NCI-H510A (cell line): Measurements from ENCODE around the gene MOB1A.
"Not testable (repeated sequence)": the region's sequence is repeated elsewhere in the genome, so short reads cannot be mapped to it uniquely, and the experiment has no call there.

Source experiments
- DNase-seq: peaks from one replicate; lab custom pipeline; 2025; lab: John Stamatoyannopoulos, UW

Gene MOB1A

GRCh38 chr2:74198461-74199274 is 20.0 kb upstream of the MOB1A start, which contains the start of gene MTHFD2:
MTHFD2 (plus strand) TSS chr2:74198615; CDS start chr2:74198642, 27 bp downstream.
- DNase-seq, result peak; percentile 98

- DNase-seq, result no peak
Measured at GRCh38 chr2:74198023-74198460, 19.4 kb upstream of the MOB1A start.

- DNase-seq, result no peak
Measured at GRCh38 chr2:74197049-74197448, 18.4 kb upstream of the MOB1A start.

- DNase-seq, result no peak
Measured at GRCh38 chr2:74194799-74195198, 16.1 kb upstream of the MOB1A start.

GRCh38 chr2:74191596-74192380 is 13.1 kb upstream of the MOB1A start:
- no peak for DNase-seq

GRCh38 chr2:74188696-74189095 is 10.0 kb upstream of the MOB1A start:
- DNase-seq, result no peak

- DNase-seq, result peak; percentile 63
Measured at GRCh38 chr2:74188018-74188601, 9.4 kb upstream of the MOB1A start.

GRCh38 chr2:74186706-74187105 is 8.0 kb upstream of the MOB1A start:
- not testable (repeated sequence) for DNase-seq

- no peak for DNase-seq
Measured at GRCh38 chr2:74186038-74186437, 7.4 kb upstream of the MOB1A start.

- no peak for DNase-seq
Measured at GRCh38 chr2:74183878-74184277, 5.2 kb upstream of the MOB1A start.

GRCh38 chr2:74181739-74182138 is 3.1 kb upstream of the MOB1A start:
- no peak for DNase-seq

GRCh38 chr2:74179063-74179865 is 585 bp upstream of the MOB1A start:
- no peak for DNase-seq

GRCh38 chr2:74177696-74178095 is 983 bp downstream of the MOB1A start:
- DNase-seq, result no peak

- DNase-seq, result no peak
Measured at GRCh38 chr2:74174909-74175308, 3.8 kb downstream of the MOB1A start.

GRCh38 chr2:74168739-74169138 is 9.9 kb downstream of the MOB1A start:
- DNase-seq, result no peak

- DNase-seq, result no peak
Measured at GRCh38 chr2:74164761-74165160, 13.9 kb downstream of the MOB1A start.

- no peak for DNase-seq
Measured at GRCh38 chr2:74162951-74163350, 15.7 kb downstream of the MOB1A start.

- DNase-seq, result no peak
Measured at GRCh38 chr2:74155830-74156229, 22.8 kb downstream of the MOB1A start.

- DNase-seq, result no peak
Measured at GRCh38 chr2:74152954-74153353, 25.7 kb downstream of the MOB1A start.

- DNase-seq, result no peak
Measured at GRCh38 chr2:74149570-74150319, 28.9 kb downstream of the MOB1A start.

- DNase-seq, result no peak
Measured at GRCh38 chr2:74149247-74149525, 29.5 kb downstream of the MOB1A start.
